Endothelial cell of umbilical vein (primary cell): Measurements from ENCODE around the gene ZMIZ2. TPM values are rescaled to one million over a fixed set of nuclear protein-coding genes. Genes with fewer than 3 reads are reported as not detected.

ENCODE experiments used
- BruUV-seq: library from RNA; stranded (reverse); fragments of 400-500 nt; replicated peaks from 2 replicates; lab custom pipeline; 2021; lab: Mats Ljungman, UMichigan
- CTCF ChIA-PET: fragments of 300-600, 350-600 bp; sonication (Branson Sonifier 250); formaldehyde crosslinking; loops from one replicate; lab custom pipeline; 2021; ENCODE audit warnings: antibody characterized with exemption, inconsistent platforms; lab: Charles Lee
- POLR2A ChIA-PET: fragments of 300-600, 350-600 bp; sonication (Branson Sonifier 250); formaldehyde crosslinking; loops from one replicate; lab custom pipeline; 2021; ENCODE audit warnings: antibody characterized with exemption, inconsistent platforms; lab: Charles Lee
- DNase-seq: peaks from one replicate; pipeline ENCODE4 v3.0.0-alpha.2; 2011; ENCODE audit warnings: low read depth, low spot score
- FAIRE-seq: peaks from 2 replicates; lab custom pipeline; 2011; peaks lifted over from hg19 to GRCh38; lab: Jason Lieb, UNC
- H2AFZ ChIP-seq: 2 replicates; pipeline ENCODE4 v1.6.0; 2012; ENCODE audit warnings: low read depth, low read length, control low read depth, inconsistent platforms
- H3K27ac ChIP-seq: 2 replicates; pipeline ENCODE4 v1.5.1; 2011; ENCODE audit warnings: low read depth, mild to moderate bottlenecking, control low read depth, low read length, moderate library complexity; ENCODE audit not compliant: insufficient read depth
- H3K27me3 ChIP-seq, 2 experiments: 2 replicates each; pipeline versions ENCODE4 v1.6.0 to v1.6.1; 2011; ENCODE audit warnings: low read length in 2 of 2, mixed read lengths in 1 of 2; ENCODE audit not compliant: control insufficient read depth in 2 of 2, insufficient read depth in 2 of 2
- H3K36me3 ChIP-seq, 2 experiments: 2 replicates in 1 of 2; 3 replicates in 1 of 2; pipeline ENCODE4 v1.5.1; 2011; ENCODE audit warnings: low read length in 2 of 2, mild to moderate bottlenecking in 1 of 2, moderate library complexity in 1 of 2; ENCODE audit not compliant: control insufficient read depth in 2 of 2, insufficient read depth in 2 of 2; ENCODE audit errors: extremely low read depth in 1 of 2
- H3K4me1 ChIP-seq: 3 replicates; pipeline ENCODE4 v1.5.1; 2011; ENCODE audit warnings: mild to moderate bottlenecking, low read length; ENCODE audit not compliant: control insufficient read depth, insufficient read depth; ENCODE audit errors: extremely low read depth
- H3K4me2 ChIP-seq: 2 replicates; pipeline ENCODE4 v1.6.1; 2011; ENCODE audit warnings: low read length, control low read depth, mixed read lengths; ENCODE audit not compliant: insufficient read depth
- H3K4me3 ChIP-seq, 3 experiments: fragments of 200-600 bp in 1 of 3; sonication (generic), shearing (Covaris generic) in 1 of 3; replicated peaks in 1 of 3; 2 replicates each; pipeline ENCODE4 v1.5.1; 2011 to 2016; ENCODE audit warnings: control low read depth in 3 of 3, low read length in 3 of 3, mild to moderate bottlenecking in 2 of 3, inconsistent platforms in 1 of 3, low read depth in 1 of 3, moderate library complexity in 1 of 3; ENCODE audit not compliant: insufficient read depth in 1 of 3
- H3K79me2 ChIP-seq: 2 replicates; pipeline ENCODE4 v1.6.0; 2012; ENCODE audit warnings: low read length, inconsistent platforms; ENCODE audit not compliant: control insufficient read depth, insufficient read depth
- H3K9ac ChIP-seq: replicated peaks from 2 replicates; pipeline ENCODE3; 2011; ENCODE audit warnings: low read length, control low read depth; ENCODE audit not compliant: insufficient read depth; ENCODE audit errors: extremely low read depth
- H3K9me1 ChIP-seq: replicated peaks from 3 replicates; pipeline ENCODE4 v1.6.0; 2011; ENCODE audit warnings: mild to moderate bottlenecking, low read length; ENCODE audit not compliant: control insufficient read depth, insufficient read depth; ENCODE audit errors: extremely low read depth
- H3K9me3 ChIP-seq: replicated peaks from 2 replicates; pipeline ENCODE4 v1.5.1; 2012; ENCODE audit warnings: low read length, inconsistent platforms; ENCODE audit not compliant: control insufficient read depth, insufficient read depth
- H4K20me1 ChIP-seq: replicated peaks from 2 replicates; pipeline ENCODE3; 2011; ENCODE audit warnings: mild to moderate bottlenecking, low read length; ENCODE audit not compliant: control insufficient read depth, insufficient read depth; ENCODE audit errors: extremely low read depth
- EZH2 ChIP-seq: IDR thresholded peaks from 2 replicates; pipeline ENCODE4 v1.6.1; 2012; ENCODE audit warnings: borderline replicate concordance, low read depth, mild to moderate bottlenecking, moderate library complexity, low read length, inconsistent platforms; ENCODE audit not compliant: severe bottlenecking
- FOS ChIP-seq: IDR thresholded peaks from 2 replicates; pipeline ENCODE4 v1.6.1; 2011; ENCODE audit warnings: mild to moderate bottlenecking, low read length, moderate library complexity, borderline replicate concordance; ENCODE audit not compliant: insufficient read depth
- GATA2 ChIP-seq: IDR thresholded peaks from 2 replicates; pipeline ENCODE4 v1.7.0; 2011; ENCODE audit warnings: low read depth, mild to moderate bottlenecking, moderate library complexity, mixed read lengths, low read length; ENCODE audit not compliant: insufficient read length, insufficient read depth
- JUN ChIP-seq: IDR thresholded peaks from 2 replicates; pipeline ENCODE4 v1.6.1; 2011; ENCODE audit warnings: borderline replicate concordance, low read depth; ENCODE audit not compliant: insufficient read length, insufficient read depth
- MYC ChIP-seq: IDR thresholded peaks from one replicate; pipeline ENCODE4 v1.6.1; 2011; ENCODE audit warnings: mild to moderate bottlenecking, low read depth, low read length
- POLR2A ChIP-seq: IDR thresholded peaks from 2 replicates; pipeline ENCODE4 v1.6.1; 2012; ENCODE audit warnings: low read depth, mild to moderate bottlenecking, control low read depth, low read length
- POLR2AphosphoS5 ChIP-seq: IDR thresholded peaks from 2 replicates; pipeline ENCODE4 v1.6.1; 2012; ENCODE audit warnings: low read depth, mild to moderate bottlenecking, control low read depth, low read length, moderate library complexity; ENCODE audit not compliant: insufficient read depth
- dilution Hi-C: fragments of 300-500 bp; cut with MboI; formaldehyde crosslinking; loops from one replicate; pipeline ENCODE4 v1.15.0; 2019; ENCODE audit warnings: low sequenced_read_pairs; ENCODE audit not compliant: extremely low pct_ligation_motif_present
- intact Hi-C: fragments of 100-400 bp; cut with micrococcal nuclease; formaldehyde crosslinking; loops from one replicate; pipeline ENCODE4 v1.10.0; 2022
- polyA plus RNA-seq, 4 experiments: library from polyadenylated mRNA; depleted of rRNA in 3 of 4; stranded (reverse) in 3 of 4; unstranded in 1 of 4; fragments of >200 nt; gene quantifications; 2 replicates each; pipeline versions ENCODE4 v1.2.1 to v1.2.3, GENCODE V29; 2011 to 2012; ENCODE audit warnings: missing spikeins in 1 of 4
- total RNA-seq: library from RNA; stranded (reverse); gene quantifications from 2 replicates; pipeline ENCODE4 v1.2.3, GENCODE V29; 2021
- TF ChIP-seq, protein P1 (sequence below), 2 donors: IDR thresholded peaks; 1 replicate in 1 of 2; 2 replicates in 1 of 2; pipeline ENCODE4 v1.5.1; 2011; ENCODE audit warnings: low read length in 2 of 2, mild to moderate bottlenecking in 2 of 2, moderate library complexity in 2 of 2, control low read depth in 1 of 2, inconsistent platforms in 1 of 2, low read depth in 1 of 2; ENCODE audit not compliant: insufficient read depth in 1 of 2; ENCODE audit errors: extremely low read depth in 1 of 2
- TF ChIP-seq, protein P2 (sequence below): IDR thresholded peaks from 2 replicates; pipeline ENCODE4 v1.6.1; 2011; ENCODE audit not compliant: insufficient read depth, insufficient read length

Gene ZMIZ2
- total and polyA plus RNA-seq, 2 donors (not counting 3 experiments of a cell fraction or from before 2014, with no cell fraction given), result 30.6 to 87.5 TPM

DNA sequence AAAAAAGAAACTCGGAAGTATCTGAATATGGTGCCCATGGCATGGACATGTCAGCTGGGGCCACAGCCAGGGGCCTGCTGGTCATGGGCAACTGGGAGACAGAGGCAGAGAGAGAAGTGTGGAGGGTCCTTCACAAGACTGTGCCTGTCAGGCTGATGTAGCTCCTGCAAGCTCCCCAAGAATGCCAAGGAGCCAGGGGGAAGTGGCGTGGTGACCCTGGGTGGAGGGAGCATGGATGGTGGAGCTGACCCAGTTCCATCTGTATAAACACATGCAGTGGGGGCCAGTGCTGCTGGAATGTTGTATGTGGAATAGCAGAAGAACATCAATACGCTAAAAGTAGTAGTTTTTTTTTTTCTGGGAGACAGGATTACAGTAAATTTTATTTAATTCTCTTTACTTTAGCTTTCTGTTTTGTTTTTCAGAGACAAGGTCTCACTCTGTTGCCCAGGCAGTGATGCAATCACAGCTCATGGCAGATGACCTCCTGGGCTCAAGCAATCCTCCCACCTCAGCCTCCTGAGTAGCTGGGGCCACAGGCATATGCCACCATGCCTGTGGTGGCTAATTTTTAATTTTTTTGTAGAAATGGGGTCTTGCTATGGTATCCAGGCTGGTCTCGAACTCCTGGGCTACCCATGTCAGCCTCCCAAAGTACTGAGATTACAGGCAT lies 10.5 kb upstream of the ZMIZ2 start:
- DNase-seq (no peak), FAIRE-seq (no peak)
- H3K36me3 ChIP-seq, result no peaks in the 10 kb centered on the region
- H3K27ac ChIP-seq, result no peak overlapping the region
- CTCF ChIA-PET, result interaction anchor here (0.6 kb wide), 1 partner anchor 19 kb away, joined by 4 read pairs; no protein-coding TSS in a partner anchor
- TF ChIP-seq EZH2, result no peak
- TF ChIP-seq, protein P1, sequence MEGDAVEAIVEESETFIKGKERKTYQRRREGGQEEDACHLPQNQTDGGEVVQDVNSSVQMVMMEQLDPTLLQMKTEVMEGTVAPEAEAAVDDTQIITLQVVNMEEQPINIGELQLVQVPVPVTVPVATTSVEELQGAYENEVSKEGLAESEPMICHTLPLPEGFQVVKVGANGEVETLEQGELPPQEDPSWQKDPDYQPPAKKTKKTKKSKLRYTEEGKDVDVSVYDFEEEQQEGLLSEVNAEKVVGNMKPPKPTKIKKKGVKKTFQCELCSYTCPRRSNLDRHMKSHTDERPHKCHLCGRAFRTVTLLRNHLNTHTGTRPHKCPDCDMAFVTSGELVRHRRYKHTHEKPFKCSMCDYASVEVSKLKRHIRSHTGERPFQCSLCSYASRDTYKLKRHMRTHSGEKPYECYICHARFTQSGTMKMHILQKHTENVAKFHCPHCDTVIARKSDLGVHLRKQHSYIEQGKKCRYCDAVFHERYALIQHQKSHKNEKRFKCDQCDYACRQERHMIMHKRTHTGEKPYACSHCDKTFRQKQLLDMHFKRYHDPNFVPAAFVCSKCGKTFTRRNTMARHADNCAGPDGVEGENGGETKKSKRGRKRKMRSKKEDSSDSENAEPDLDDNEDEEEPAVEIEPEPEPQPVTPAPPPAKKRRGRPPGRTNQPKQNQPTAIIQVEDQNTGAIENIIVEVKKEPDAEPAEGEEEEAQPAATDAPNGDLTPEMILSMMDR (IDR thresholded peaks at IDR 0.05; ENCODE audit: extremely low read depth in 1 of 2, insufficient read depth in 1 of 2, low read depth in 1 of 2, low read length in 2 of 2), result no peak
- no peak for TF ChIP-seq FOS
- no peak for TF ChIP-seq GATA2
- no peak for TF ChIP-seq POLR2A
- no peak for TF ChIP-seq MYC
- TF ChIP-seq POLR2AphosphoS5, result no peak
- no peak for TF ChIP-seq JUN
- TF ChIP-seq, protein P2, sequence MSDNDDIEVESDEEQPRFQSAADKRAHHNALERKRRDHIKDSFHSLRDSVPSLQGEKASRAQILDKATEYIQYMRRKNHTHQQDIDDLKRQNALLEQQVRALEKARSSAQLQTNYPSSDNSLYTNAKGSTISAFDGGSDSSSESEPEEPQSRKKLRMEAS, result no peak
- H3K9ac ChIP-seq, result no peak overlapping the region
- H4K20me1 ChIP-seq, result no peaks in the 10 kb centered on the region
- BruUV-seq, result no TSS peak
- no peaks in the 10 kb centered on the region for H3K27me3 ChIP-seq
- dilution Hi-C loops, result no loop called here
- no peaks in the 10 kb centered on the region for H3K9me3 ChIP-seq
- no peak overlapping the region for H2AFZ ChIP-seq
- no peak overlapping the region for H3K4me2 ChIP-seq
- H3K4me1 ChIP-seq, result peaks cover 23% of the 10 kb centered on the region
- POLR2A ChIA-PET, result interaction anchor here (0.7 kb wide), 1 partner anchor 103 kb away, joined by 4 read pairs; no protein-coding TSS in a partner anchor
- intact Hi-C loops, result no loop called here
- H3K9me1 ChIP-seq, result no peaks in the 10 kb centered on the region
- H3K4me3 ChIP-seq, result no peak overlapping the region
- H3K79me2 ChIP-seq, result no peaks in the 10 kb centered on the region
